HT1080 (cell line): ENCODE results near the gene EDEM2. TPM values are rescaled to one million over a fixed set of nuclear protein-coding genes. Genes with fewer than 3 reads are reported as not detected.
"Not testable (repeated sequence)": the region's sequence is repeated elsewhere in the genome, so short reads cannot be mapped to it uniquely, and the experiment has no call there.

Experiments
- DNase-seq: peaks from one replicate; pipeline ENCODE4 v3.0.0-alpha.2; 2015; ENCODE audit warnings: low read depth
- polyA plus RNA-seq, 2 experiments: library from polyadenylated mRNA; depleted of rRNA; stranded (reverse); fragments of >200 nt; gene quantifications; 2 replicates each; pipeline ENCODE4 v1.2.3, GENCODE V29; 2015
- total RNA-seq: library from RNA; depleted of rRNA; stranded (reverse); fragments of >200 nt; shearing (Covaris generic); gene quantifications from 2 replicates; pipeline ENCODE4 v1.2.3, GENCODE V29; 2014; rRNA removed

Gene EDEM2, protein sequence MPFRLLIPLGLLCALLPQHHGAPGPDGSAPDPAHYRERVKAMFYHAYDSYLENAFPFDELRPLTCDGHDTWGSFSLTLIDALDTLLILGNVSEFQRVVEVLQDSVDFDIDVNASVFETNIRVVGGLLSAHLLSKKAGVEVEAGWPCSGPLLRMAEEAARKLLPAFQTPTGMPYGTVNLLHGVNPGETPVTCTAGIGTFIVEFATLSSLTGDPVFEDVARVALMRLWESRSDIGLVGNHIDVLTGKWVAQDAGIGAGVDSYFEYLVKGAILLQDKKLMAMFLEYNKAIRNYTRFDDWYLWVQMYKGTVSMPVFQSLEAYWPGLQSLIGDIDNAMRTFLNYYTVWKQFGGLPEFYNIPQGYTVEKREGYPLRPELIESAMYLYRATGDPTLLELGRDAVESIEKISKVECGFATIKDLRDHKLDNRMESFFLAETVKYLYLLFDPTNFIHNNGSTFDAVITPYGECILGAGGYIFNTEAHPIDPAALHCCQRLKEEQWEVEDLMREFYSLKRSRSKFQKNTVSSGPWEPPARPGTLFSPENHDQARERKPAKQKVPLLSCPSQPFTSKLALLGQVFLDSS
- 29.4 and 37.6 TPM in 2 replicates for total RNA-seq
- 25.7 and 29.7 TPM in 2 replicates for polyA plus RNA-seq (2015; cell fraction: cytosol; rRNA removed)
- 19.8 and 22.6 TPM in 2 replicates for polyA plus RNA-seq (2015; cell fraction: nucleus; rRNA removed)

DNA sequence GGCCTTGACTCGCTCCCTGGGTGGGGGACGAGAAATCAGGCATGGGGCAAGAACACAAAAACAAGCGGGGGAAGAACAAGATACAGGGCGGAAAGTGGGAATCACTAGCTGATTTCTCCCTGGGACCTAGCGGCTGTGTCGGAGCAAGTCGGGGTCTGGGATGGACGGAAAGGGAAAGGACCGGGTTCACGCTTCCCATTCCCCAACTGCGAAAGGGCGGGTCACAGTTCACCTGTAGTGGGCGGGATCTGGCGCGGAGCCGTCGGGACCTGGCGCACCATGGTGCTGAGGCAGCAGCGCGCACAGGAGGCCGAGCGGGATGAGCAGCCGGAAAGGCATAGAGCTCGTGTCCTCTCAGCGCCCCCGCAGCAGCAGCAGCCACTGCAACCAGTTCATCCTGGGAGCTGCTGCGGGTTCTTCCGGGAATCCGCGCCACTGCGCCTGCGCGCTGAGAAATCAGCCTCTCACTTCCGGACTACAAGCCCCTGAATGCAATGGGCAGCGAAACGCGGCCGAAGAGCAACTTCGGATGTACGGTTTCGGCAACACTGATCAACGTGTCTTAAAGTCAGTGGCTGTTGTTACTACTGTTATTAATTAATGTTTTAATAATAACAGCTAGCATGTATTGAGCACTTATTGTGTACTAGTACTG lies at the start of gene EDEM2:
EDEM2 (minus strand) TSS at position 417 of the 655 bp plus-strand sequence; CDS start at position 339, 78 bp downstream.
- peak; percentile 93 for DNase-seq

DNA sequence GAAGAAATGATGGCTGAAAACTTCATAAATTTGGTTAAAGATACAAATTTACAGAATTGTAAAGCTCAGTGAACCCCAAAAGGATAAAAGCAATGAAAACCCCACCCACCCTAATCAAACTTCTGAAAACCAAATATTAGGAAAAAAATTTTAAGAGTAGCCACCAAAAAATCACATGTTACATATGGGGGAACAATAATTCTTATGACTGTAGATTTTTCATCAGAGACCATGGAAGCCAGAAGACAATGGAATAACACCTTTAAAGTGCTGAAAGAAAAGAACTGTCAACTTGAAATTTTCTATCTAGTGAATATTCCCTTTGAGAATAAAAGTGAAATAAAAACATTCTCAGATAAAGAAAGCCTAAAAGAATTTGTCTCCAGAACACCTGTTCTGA lies 49.2 kb upstream of the EDEM2 start:
- no peak for DNase-seq

DNA sequence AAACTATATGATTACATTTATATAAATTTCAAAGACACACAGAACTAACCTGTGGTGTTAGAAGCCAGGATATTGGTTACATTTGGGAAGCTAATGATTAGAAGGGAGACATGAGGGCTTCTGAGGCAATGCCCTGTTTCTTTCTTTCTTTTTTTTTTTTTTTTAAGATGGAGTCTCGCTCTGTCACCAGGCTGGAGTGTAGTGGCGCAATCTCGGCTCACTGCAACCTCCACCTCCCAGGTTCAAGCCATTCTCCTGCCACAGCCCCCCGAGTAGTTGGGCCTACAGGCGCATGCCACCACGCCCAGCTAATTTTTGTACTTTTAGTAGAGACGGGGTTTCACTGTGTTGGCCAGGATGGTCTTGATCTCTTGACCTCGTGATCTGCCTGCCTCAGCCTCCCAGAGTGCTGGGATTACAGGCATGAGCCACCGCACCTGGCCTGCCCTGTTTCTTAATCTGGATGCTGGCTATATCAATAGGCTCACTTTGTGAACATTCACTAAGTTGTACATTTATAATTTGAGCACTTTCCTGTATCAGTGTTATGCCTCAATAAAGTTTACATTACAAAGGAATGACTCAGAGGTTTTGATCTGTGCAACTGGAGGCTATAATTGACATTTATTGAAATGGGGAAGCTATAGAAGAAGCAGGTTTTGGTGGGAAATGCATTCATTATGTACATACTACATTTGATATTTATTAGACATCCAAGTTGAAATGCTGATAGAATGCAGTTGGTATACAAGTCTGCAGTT lies 46.1 kb upstream of the EDEM2 start:
- not testable (repeated sequence) for DNase-seq

DNA sequence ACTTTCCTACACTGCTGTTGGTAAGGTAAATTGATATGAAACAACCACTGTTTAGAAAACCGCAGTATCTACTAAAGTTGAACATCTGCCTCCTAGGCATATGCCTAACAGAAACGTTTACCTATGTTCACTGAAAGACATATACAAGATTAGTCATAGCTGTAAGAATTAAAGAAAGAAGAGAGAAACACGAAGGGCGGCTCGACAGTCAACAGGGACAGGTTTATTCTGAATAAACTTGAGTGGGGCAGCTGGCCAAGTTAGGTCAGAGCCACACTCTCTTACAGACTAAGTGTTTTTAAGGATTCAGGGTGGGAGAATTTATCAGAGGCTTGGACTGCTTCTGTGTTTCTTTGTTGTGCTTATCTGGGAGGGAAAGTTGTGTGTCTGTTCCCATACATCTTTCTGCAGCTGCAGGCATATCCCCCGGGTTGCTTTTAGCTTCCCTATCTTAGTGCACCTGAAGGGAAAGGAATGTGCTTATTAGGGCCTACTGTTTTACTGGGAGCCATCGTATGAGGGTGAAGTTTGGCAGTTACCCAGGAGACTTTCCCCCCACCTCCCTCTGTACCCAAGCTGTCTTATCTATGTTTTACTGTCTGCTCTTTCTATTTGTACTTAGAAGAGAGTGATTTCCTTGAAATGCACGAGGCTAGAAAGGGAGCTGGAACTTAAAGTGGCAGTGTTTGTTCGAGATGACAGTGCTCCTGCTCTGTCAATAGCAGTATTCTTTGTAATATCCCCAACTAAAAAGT lies 45.2 kb upstream of the EDEM2 start:
- DNase-seq: no peak

DNA sequence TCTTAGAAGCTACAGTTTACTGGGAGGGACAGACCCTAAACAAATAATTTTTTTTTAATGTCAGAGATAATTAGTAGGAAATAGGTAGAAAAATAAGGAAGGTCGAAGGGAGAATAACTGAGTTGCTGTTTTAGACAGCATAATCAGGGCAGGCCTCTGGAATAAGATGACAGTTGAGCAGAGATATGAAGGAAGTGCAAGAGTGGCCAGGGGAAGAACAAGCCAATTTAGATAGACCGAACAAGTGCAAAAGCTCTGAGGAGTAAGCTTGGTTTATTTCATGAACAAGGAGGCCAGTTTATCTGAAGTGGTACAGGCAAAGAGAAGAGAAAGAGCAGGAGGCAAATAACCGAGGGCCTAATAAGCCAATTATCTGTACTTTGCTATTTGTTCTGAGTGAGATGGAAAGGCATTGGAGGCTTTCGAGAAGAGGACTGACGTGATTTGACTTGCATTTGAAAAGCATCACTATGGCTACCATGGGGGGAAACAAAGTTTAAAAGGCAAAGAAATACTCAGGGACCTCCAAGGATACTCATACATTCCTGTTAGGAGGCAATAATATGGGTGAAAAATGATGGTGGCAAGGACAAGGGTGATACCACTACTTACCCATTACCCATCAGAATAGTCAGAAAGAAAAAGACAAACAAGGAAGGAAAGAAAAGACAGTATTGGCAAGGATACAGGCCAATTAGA lies 44.4 kb upstream of the EDEM2 start:
- DNase-seq: no peak

DNA sequence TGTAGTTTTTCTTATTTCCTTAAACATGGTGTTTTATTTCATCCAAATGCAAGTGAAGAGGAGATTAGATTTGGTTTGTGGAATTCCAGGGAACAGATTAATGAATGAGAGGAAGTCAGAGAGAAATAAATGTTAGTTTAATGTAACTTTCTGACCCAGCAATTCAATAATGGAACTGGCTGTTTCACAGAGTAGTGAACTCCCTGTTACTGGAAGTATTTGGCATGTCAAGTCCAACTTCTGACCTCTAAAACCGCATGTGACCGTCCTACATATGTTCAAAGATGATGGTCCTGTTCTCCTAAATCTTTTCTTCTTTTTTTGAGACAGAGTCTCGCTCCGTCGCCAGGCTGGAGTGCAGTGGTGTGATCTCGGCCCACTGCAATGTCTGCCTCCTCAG lies 43.4 kb upstream of the EDEM2 start:
- DNase-seq: no peak

DNA sequence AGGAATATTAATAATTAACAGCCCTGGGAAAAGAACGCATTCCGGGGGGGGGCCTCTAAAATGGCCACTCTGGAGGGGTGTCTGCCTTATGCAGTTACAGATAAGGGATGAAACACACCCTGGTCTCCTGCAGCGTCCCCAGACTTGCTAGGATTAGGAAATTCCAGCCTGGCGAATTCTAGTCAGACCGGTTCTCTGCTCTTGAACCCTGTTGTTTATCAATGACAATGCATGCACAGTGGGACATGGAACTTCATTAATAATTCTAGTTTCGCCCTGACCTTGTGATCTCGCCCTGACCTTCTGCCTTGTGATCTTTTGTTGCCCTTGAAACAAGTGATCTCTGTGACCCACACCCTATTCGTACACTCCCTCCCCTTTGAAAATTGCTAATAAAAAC lies 42.1 kb upstream of the EDEM2 start:
- DNase-seq: not testable (repeated sequence)

DNA sequence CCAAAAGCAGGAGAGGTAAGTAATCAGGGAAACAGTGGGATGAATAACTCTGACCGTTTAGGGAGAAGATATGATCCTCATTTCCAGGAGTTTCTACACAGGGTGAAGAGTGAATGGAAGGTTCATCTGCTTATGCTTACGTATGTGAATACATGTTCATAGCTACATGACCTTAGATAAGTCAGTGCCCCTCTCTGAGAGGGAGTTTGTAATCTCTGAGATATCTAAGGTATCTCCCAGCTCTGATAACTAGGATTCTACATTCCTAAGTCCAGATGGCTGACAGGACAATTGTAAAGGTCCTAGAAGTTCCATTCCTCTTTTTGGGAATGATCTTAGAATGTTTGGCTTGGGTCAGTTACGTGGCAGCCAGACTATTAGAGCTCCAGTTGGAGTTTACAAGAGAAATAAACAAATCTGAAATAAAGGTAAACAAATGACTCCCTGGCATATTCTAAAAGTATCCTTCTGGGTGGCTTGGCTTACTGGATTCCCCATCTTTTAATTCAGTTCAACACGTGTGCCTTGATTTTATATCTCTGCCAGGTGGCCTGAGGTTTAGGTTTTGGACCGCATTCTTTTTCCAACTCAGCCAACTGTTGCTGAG lies 40.6 kb upstream of the EDEM2 start:
- no peak for DNase-seq

DNA sequence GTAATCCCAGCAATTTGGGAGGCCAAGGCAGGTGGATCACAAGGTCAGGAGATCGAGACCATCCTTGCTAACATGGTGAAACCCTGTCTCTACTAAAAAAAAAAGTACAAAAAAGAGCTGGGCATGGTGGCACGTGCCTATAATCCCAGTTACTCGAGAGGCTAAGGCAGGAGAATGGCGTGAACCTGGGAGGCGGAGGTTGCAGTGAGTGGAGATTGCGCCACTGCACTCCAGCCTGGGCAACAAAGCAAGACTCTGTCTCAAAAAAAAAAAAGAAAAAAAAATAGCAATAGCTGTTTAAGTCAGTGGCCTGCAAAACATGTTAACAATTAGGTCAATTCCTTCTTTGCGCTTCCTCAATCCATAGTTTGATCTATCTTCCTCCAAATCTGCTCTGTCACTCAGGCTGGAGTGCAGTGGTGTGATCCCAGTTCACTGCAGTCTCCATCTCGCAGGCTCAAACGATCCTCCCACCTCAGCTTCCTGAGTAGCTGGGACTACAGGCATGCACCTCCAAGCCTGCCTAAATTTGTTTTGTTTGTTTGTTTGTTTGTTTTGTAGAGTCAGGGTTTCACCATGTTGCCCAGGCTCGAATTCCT lies 39.7 kb upstream of the EDEM2 start:
- not testable (repeated sequence) for DNase-seq

DNA sequence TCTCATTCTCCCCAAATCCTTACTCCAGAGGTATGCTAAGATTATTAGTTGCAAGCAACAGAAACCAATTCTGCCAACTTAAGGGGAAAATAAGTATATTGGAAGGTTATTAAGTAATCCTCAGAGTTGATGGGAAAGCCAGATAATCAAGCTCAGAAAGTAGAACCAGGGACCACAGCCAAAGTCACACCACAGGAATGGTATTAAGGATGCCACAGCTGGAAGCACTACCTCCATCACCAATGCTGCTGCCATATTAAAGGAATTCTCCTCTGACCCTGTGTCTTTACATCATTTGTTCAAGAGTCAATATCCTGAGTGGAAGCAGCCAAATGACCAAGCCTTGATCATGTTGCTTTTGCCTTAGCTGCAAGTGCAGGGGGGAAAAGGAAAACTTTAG lies 34.6 kb upstream of the EDEM2 start:
- no peak for DNase-seq

DNA sequence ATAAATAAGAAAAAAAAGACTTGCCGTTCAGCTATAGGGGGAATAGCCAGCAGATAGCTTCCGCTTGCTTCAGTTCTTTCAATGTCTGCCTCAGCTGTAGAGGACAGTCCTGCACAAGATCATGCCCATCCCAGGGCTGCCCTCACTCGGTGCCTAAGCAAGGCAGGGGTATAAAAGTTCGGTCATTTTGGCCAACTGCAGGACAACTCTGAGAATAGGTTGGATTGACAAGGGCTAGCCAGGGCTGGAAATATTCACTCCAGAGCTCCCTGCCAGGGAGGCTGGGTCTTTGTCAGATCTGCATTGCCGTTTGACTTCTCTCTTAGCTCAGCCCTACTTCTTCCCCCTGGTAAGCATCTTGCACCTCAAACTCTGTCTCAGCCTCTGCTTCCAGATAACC lies 33.1 kb upstream of the EDEM2 start:
- no peak for DNase-seq

DNA sequence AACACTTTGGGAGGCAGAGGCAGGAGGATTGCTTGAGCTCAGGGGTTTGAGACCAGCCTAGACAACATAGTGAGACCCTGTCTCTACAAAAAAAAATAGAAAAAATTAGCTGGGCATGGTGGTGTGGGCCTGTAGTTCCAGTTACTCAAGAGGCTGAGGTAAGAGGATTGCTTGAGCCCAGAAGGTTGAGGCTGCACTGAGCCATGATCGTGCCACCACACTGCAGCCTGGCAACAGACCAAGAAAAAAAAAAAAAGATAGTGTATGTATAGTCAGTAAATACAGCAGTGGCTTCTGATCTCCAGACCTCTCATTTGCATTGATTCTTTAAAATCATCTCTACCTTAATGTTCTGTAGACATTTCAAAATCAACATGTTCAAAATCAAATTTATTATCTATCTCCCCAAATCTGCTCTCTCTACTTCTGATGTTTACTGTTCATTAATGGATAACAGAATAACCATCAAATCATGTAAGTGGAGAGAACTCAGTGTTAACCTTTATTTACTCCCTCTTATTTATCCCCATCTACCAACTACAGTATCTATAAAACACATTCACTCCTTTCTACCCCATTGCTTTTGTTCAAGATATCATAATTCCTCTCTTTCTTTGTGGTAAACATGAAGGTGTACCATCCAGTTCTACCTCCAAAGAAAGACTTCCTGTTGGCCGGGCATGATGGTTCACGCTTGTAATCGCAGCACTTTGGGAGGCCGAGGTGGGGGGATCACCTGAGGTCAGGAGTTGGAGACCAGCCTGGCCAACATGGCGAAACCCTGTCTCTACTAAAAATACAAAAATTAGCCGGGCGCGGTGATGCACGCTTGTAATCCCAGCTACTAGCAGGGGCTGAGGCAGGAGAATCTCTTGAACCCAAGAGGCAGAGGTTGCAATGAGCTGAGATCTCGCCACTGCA lies 32.4 kb upstream of the EDEM2 start:
- no peak for DNase-seq

DNA sequence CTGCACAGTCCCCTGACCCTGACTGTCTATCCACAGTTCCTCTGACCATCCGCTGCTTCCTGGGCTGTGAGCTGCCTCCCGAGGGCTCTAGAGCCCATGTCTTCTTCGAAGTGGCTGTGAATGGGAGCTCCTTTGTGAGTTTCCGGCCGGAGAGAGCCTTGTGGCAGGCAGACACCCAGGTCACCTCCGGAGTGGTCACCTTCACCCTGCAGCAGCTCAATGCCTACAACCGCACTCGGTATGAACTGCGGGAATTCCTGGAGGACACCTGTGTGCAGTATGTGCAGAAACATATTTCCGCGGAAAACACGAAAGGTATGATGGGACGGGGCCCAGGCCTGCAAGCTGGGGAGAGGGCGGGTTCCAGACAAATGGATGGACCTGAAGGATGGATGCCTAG lies 29.0 kb upstream of the EDEM2 start:
- no peak for DNase-seq

DNA sequence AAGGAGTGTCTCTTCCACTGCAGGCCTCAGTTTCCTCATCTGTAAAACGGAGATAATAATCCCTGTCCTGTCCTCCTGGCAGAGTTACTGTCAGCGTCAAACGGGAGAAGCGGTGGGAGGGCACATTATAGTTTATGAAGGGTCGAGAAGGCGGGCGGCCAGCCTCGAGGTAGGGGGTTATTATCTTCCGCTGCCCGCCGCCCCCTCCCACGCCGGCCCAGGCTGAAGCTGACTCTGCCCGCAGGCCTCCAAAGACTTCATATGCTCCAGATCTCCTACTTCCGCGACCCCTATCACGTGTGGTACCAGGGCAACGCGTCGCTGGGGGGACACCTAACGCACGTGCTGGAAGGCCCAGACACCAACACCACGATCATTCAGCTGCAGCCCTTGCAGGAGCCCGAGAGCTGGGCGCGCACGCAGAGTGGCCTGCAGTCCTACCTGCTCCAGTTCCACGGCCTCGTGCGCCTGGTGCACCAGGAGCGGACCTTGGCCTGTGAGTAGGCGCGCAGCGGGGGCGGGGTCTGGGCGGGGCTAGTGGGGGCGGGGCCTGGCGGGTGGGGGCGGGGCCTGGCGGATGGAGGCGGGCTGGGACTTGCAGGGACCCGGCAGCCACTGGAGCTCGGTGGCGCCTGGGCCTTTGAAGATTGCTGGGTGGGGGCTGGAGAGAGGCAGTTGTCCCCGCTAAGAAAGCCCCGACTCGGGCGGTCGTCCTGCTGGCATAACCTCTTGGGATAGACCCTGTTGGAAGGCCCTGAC lies 27.5 kb upstream of the EDEM2 start:
- no peak for DNase-seq

DNA sequence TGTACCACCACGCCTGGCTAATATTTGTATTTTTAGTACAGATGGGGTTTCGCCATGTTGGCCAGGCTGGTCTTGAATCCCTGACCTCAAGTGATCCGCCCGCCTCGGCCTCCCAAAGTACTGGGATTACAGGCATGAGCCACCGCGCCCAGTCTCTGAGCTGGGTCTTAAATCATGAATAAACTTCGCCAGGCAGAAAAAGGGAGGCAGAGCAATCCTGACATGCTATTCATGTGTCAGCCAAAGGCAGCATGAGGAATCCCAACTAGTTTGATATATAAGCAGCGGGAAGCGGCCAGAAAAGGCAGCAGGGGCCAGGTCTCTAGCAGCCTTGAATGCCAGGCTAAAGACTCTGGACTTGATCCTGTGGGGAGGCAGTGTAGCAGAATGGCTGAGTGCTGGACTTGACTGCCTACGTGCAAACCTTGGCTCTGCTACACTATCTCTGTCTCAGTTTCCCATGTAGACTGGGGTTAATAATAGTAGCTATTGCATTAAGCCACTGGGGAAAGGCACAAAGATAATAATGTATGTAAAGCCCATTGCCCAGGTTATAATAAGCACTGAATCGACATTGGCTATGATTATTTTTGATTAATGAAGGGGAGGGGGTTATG lies 26.5 kb upstream of the EDEM2 start:
- no peak for DNase-seq

DNA sequence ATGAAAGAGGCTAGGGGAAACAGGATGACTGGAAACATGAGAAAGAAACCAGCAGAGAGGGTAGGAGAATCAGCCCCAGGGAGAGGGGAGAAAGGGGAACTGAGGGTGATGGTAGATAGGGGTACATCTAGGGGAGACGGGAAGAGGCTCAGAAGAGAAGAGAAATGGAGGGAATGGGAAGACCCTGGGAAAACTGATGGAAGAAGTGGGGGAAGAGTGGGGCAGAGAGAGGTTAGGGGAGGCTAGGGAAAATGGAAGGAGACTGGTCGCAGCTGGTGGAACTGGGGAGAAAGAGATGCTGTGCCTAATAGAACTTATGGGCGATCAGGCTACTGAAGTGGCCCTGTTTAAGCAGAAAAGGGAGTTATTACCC lies 25.3 kb upstream of the EDEM2 start:
- DNase-seq: no peak
